Astrocyte of the hippocampus (primary cell): Measurements from ENCODE around the gene CAPSL.
"Not testable (repeated sequence)": the region's sequence is repeated elsewhere in the genome, so short reads cannot be mapped to it uniquely, and the experiment has no call there.

Experiments used
- DNase-seq: peaks from one replicate; pipeline ENCODE4 v3.0.0; 2011; ENCODE audit warnings: low read depth, low spot score

The CAPSL gene

DNA sequence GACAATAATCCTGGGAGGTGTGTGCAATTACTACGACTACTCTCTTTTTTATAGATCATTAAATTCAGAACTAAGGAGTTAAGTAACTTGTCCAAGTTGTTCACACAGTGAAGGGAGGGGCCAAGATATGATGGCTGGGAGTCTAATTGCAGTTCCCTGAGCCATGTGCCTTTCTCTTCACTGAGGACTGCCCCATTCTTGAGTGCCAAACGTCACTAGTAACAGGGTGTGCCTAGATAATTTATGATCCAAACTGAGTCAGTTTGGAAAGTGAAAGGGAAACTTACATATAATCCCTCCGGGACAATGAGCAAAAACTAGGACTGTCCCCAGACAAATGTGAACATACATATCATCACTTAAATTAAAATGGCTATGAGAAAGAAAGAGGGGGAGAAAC, 61.5 kb downstream of the CAPSL start:
- no peak for DNase-seq

GRCh38 chr5:35876454-35876853, 62.0 kb downstream of the CAPSL start:
- no peak for DNase-seq

GRCh38 chr5:35870605-35871004, 67.8 kb downstream of the CAPSL start:
- DNase-seq = no peak

GRCh38 chr5:35869685-35870277, 68.6 kb downstream of the CAPSL start:
- no peak for DNase-seq

DNA sequence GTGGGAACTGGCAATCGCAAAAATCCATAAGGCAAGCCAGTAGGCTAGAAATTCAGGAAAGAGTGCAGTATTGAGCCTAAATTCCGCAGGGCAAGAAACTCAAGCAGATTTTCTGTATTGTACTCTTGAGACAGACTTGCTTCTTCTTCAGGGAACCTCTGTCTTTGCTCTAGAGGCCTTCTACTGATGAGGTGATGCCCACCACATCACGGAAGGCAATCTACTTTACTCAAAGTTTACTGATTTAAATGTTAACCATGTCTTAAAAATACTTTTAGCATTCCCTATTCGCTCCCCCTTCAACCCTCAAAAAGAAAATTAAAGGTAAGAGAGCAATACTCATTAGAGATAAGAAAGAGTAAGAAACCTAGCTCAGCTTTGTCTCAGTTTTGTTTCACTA, 70.4 kb downstream of the CAPSL start:
- no peak for DNase-seq

GRCh38 chr5:35863159-35863558, 75.3 kb downstream of the CAPSL start:
- DNase-seq = no peak

DNA sequence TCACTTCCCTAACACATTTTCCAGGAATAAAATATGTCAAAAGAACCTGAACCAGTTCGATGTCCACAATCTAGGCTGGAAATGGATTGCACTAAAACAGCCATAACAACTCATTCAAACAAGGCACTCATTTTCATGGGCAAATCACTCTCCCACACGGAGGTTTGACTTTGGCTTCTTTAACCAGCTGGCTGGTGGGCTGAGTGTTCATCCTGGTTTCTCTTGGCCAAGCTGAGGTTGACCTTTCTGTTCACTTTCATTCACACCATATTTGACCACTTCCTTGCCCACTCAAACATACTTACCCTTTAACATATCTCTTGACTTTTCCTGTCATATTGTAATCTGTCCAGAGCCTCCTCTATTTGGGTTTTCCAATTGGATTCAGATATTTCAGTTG, 76.3 kb downstream of the CAPSL start:
- DNase-seq = no peak

GRCh38 chr5:35861718-35862117, 76.7 kb downstream of the CAPSL start:
- DNase-seq = no peak

DNA sequence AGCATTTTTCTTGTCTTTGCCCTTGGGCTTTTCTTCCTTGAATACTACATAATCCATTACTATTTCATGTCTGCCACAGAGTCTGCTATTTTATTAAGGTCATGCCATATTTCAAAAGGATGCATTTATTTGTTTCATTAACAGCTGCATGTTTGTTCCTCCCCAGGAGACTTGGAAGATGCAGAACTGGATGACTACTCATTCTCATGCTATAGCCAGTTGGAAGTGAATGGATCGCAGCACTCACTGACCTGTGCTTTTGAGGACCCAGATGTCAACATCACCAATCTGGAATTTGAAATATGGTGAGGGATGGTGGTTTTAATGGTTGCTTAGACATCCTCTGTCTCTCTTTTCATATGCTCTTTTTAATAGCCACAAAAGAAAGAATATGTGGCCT, 77.7 kb downstream of the CAPSL start:
- no peak for DNase-seq

DNA sequence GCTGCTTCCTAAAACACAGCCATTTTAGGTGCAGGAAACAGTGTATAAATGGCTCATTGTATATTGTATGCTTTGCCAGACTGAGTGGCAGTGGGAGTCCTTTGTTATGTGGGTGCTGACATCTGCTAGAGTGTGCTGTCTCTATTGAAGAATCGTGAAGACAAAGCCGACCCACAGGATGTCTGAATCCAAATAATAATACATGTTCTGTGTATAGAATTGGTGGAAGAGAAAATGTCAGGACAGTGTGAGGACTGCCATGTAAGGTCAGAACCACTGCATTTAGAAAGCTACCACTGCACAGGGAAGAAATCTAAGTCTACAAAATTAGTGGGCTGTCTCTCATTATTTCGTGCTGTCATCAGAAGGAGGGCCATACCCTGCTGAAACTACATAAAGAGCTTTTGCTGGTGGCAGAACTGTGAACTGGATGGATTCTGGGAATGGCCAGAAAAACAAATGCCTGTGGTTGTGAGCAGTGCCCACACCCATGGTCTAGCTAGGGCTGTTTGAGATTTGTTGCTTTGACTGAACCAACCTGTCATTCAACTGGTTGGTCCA, 79.2 kb downstream of the CAPSL start:
- peak; percentile 90 for DNase-seq

DNA sequence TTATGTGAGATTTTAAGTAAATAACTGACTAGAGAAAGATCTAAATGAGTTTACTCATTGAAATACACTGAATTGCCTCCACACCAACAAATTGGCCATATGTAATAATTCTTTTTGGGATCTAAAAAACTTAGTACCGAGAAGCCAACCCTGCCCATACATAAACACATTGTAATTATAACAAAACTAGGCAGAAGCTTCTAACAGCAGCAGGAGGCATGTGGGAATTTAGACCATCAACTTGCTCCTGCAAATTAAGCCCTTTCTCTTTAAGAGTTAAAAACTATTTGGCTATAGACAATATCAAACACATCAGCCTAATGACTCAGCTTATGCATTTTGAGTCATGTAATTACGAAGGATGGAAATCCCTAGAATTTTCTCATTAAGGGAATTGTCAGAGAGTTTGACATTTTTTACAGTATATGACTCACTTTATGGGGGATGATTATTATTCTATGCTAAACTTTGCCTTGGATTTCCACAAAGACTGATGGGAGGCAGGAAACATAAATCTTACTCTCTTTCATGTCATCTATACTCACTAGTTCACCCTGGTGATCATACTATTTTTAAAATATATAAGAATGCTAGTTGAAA, 80.7 kb downstream of the CAPSL start:
- peak; percentile 65 for DNase-seq

DNA sequence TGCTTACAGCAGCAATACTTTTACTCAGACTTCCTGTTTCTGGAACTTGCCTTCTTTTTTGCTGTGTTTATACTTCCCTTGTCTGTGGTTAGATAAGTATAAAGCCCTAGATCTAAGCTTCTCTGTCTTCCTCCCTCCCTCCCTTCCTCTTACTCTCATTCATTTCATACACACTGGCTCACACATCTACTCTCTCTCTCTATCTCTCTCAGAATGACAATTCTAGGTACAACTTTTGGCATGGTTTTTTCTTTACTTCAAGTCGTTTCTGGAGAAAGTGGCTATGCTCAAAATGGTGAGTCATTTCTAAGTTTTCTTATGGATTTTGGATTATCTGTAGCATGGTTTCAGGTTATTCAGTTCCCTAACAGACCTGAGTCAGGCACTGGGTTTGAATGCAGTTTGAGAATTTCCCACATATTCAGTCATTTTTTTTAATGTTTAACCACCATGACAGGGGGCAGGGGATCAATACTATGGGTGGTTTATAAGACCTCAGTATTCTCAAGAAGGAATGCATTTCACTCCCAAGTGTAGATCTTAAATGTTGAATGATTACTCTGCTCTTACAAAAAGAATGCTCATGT, 81.6 kb downstream of the CAPSL start, which contains the start of gene IL7R:
TSS of gene IL7R (plus strand) at position 127 of the 587 bp plus-strand sequence. CDS start at position 214, 87 bp downstream.
- DNase-seq = no peak

DNA sequence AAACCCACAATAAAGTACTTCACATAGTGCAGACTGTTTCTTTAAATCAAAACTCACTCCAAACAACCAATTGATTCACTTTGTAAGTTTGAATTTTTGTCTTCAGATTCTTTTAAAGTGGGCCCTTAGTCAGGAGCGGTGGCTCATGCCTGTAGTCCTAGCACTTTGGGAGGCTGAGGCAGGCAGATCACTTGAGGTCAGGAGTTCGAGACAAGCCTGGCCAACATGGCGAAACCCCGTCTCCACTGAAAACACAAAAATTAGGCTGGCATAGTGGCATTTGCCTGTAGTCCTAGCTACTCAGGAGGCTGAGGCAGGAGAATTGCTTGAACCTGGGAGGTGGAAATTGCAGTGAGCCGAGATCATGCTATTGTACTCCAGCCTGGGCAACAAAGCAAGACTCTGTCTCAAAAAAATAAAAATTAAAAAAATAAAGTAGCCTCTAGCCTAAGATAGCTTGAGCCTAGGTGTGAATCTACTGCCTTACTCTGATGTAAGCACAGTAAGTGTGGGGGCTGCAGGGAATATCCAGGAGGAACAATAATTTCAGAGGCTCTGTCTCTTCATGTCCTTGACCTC, 82.1 kb downstream of the CAPSL start:
- DNase-seq = not testable (repeated sequence)

DNA sequence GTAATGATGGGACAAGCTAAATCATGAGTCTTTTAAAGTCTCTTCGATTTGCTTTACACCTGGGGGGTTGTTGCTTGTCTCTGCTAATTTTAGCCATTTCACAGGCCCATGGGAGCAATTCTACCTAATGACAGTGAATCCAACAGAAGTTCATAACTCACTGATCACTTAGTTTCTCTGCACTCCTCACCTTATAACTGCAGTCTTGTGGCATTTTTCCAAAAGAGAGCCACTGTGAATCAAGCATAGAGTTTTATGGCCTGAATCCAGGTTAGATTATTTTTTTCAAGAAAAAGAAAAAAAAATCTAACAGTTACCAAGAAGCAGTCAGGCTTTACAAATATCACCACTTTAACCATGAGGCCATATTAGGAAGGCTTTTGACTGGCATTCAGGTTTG, 83.2 kb downstream of the CAPSL start:
- no peak for DNase-seq
